HG03196 (cell line): ENCODE measurements around the gene FAM222A.

Experiments
- ATAC-seq: cut with Tn5 transposase; IDR thresholded peaks from one replicate; pipeline ENCODE4 v1.9.1; 2021; ENCODE audit not compliant: unreplicated experiment

The FAM222A gene

GRCh38 chr12:109817627-109818231 is 104.1 kb downstream of the FAM222A start:
- no peak for ATAC-seq

- no peak for ATAC-seq
Measured at GRCh38 chr12:109818253-109818652, 104.6 kb downstream of the FAM222A start.

GRCh38 chr12:109818905-109819500 is 105.4 kb downstream of the FAM222A start:
- ATAC-seq = no peak
